Liver (tissue), 9 donors: ENCODE data around the gene AKT2. TPM values are rescaled to one million over a fixed set of nuclear protein-coding genes. Genes with fewer than 3 reads are reported as not detected.

ENCODE experiments used
- DNase-seq: peaks from one replicate; pipeline ENCODE4 v3.0.0-alpha.2; 2017; ENCODE audit warnings: low spot score
- H3K27ac ChIP-seq, 2 donors: one replicate each; pipeline ENCODE4 v1.7.0; 2013; ENCODE audit warnings: inconsistent platforms in 2 of 2, low read length in 2 of 2, control low read depth in 1 of 2, low read depth in 1 of 2, mild to moderate bottlenecking in 1 of 2
- H3K27me3 ChIP-seq, 4 donors: one replicate each; pipeline versions ENCODE4 v1.6.1 to v1.7.0; 2013; ENCODE audit warnings: low read length in 3 of 4, inconsistent platforms in 1 of 4, mild to moderate bottlenecking in 1 of 4, moderate library complexity in 1 of 4; ENCODE audit not compliant: control insufficient read depth in 4 of 4, insufficient read depth in 4 of 4
- H3K36me3 ChIP-seq, 4 donors: one replicate each; pipeline versions ENCODE4 v1.6.1 to v1.7.0; 2013; ENCODE audit warnings: low read length in 3 of 4, mild to moderate bottlenecking in 3 of 4, low read depth in 1 of 4, moderate library complexity in 1 of 4; ENCODE audit not compliant: control insufficient read depth in 4 of 4, insufficient read depth in 3 of 4
- H3K4me1 ChIP-seq, 4 donors: one replicate each; pipeline versions ENCODE4 v1.6.1 to v1.7.0; 2013; ENCODE audit warnings: low read length in 3 of 4, mild to moderate bottlenecking in 3 of 4, moderate library complexity in 1 of 4; ENCODE audit not compliant: control insufficient read depth in 4 of 4, insufficient read depth in 4 of 4
- H3K4me3 ChIP-seq, 3 donors: one replicate each; pipeline versions ENCODE4 v1.6.1 to v1.7.0; 2013; ENCODE audit warnings: low read length in 3 of 3, control low read depth in 1 of 3, low read depth in 1 of 3, mild to moderate bottlenecking in 1 of 3
- H3K9ac ChIP-seq, 2 donors: one replicate each; pipeline ENCODE4 v1.7.0; 2013; ENCODE audit warnings: low read length in 2 of 2, mild to moderate bottlenecking in 2 of 2, moderate library complexity in 2 of 2, control low read depth in 1 of 2, low read depth in 1 of 2
- H3K9me3 ChIP-seq, 4 donors: one replicate each; pipeline versions ENCODE4 v1.6.1 to v1.7.0; 2013; ENCODE audit warnings: low read length in 3 of 4; ENCODE audit not compliant: control insufficient read depth in 4 of 4
- ATF3 ChIP-seq: IDR thresholded peaks from 2 replicates; pipeline ENCODE4 v1.6.1; 2016; ENCODE audit warnings: antibody characterized with exemption
- EGR1 ChIP-seq, 2 donors: IDR thresholded peaks; 2 replicates each; pipeline ENCODE4 v1.6.1; 2016 to 2018; ENCODE audit warnings: antibody characterized with exemption in 2 of 2, low read depth in 2 of 2
- FOXA1 ChIP-seq: IDR thresholded peaks from 2 replicates; pipeline ENCODE4 v1.6.1; 2016; ENCODE audit warnings: antibody characterized with exemption
- FOXA2 ChIP-seq: IDR thresholded peaks from 2 replicates; pipeline ENCODE4 v1.6.1; 2016; ENCODE audit warnings: antibody characterized with exemption
- GABPA ChIP-seq, 2 donors: IDR thresholded peaks in 1 of 2; conservative IDR thresholded peaks in 1 of 2; 2 replicates each; pipeline ENCODE4 v1.6.1; 2016; ENCODE audit warnings: antibody characterized with exemption in 2 of 2, mild to moderate bottlenecking in 1 of 2, moderate library complexity in 1 of 2
- HNF4G ChIP-seq: IDR thresholded peaks from 2 replicates; pipeline ENCODE4 v1.6.1; 2016; ENCODE audit warnings: antibody characterized with exemption
- NR2F2 ChIP-seq: IDR thresholded peaks from 2 replicates; pipeline ENCODE4 v1.6.1; 2016; ENCODE audit warnings: antibody characterized with exemption
- RAD21 ChIP-seq, 2 donors: IDR thresholded peaks; 2 replicates each; pipeline ENCODE4 v1.6.1; 2016; ENCODE audit warnings: antibody characterized with exemption in 2 of 2, mild to moderate bottlenecking in 2 of 2
- RXRA ChIP-seq, 2 donors: IDR thresholded peaks; 2 replicates each; pipeline ENCODE4 v1.6.1; 2017 to 2018; ENCODE audit warnings: antibody characterized with exemption in 2 of 2, mild to moderate bottlenecking in 1 of 2
- SP1 ChIP-seq: IDR thresholded peaks from 2 replicates; pipeline ENCODE4 v1.6.1; 2018; ENCODE audit warnings: antibody characterized with exemption, mild to moderate bottlenecking
- TAF1 ChIP-seq: conservative IDR thresholded peaks from 2 replicates; pipeline ENCODE4 v1.6.1; 2016; ENCODE audit warnings: antibody characterized with exemption, mild to moderate bottlenecking
- YY1 ChIP-seq: IDR thresholded peaks from 2 replicates; pipeline ENCODE4 v1.6.1; 2016; ENCODE audit warnings: antibody characterized with exemption, mild to moderate bottlenecking
- ZBTB33 ChIP-seq: IDR thresholded peaks from 2 replicates; pipeline ENCODE4 v1.6.1; 2016; ENCODE audit warnings: antibody characterized with exemption
- WGBS: extraction: QIAGEN DNeasy Blood & Tissue Kit; methylation state at CpG from one replicate; pipeline ENCODE4 v1.1.7; 2013; 5-methylcytosine and 5-hydroxymethylcytosine counted together
- polyA plus RNA-seq, 2 donors: library from polyadenylated mRNA; stranded (reverse) in 1 of 2; unstranded in 1 of 2; fragments of 200-250 nt in 1 of 2; fragments of >200 nt in 1 of 2; fragmentation: Nextera tagmentation in 1 of 2; extraction: Ambion mirVana in 1 of 2; gene quantifications; one replicate each; pipeline versions ENCODE4 v1.2.1 to v1.2.3, GENCODE V29; 2013 to 2015
- total RNA-seq, 2 donors: library from RNA; depleted of rRNA; stranded (reverse); fragments of >200 nt; gene quantifications; one replicate each; pipeline ENCODE4 v1.2.3, GENCODE V29; 2014
- TF ChIP-seq, protein P1 (sequence below): fragments of 150-350 bp; IDR thresholded peaks from 2 replicates; pipeline ENCODE4 v1.5.1; 2017; ENCODE audit warnings: improper control_type of control experiment, low read depth, low read length; ENCODE audit not compliant: missing input control
- donor health status: healthy.
- donor health status: healthy.
- donor health status: healthy.
- donor health status: healthy.
- donor health status: healthy.

Gene AKT2
- total and polyA plus RNA-seq, 4 donors = 23.2 to 110 (median 60.4) TPM

- H3K9me3 ChIP-seq = no peaks in the 10 kb centered on the region
- no peaks in the 10 kb centered on the region for H3K4me1 ChIP-seq
- WGBS = 93% methylated on average over 13 of the region's 13 CpGs
- DNase-seq = no peak
- no peaks in the 10 kb centered on the region for H3K27me3 ChIP-seq
- TF ChIP-seq TAF1 (no peak), NR2F2 (no peak), FOXA1 (no peak), HNF4G (no peak), FOXA2 (no peak)
- no peak overlapping the region for H3K9ac ChIP-seq
- peaks cover 16 to 68% (median 35%) of the 10 kb centered on the region in 4 donors for H3K36me3 ChIP-seq
- H3K27ac ChIP-seq = no peak overlapping the region
- H3K4me3 ChIP-seq = no peak overlapping the region
These were observed 38.6 kb upstream of the AKT2 start for GRCh38 chr19:40323705-40324104.

GRCh38 chr19:40322951-40323615, 37.9 kb upstream of the AKT2 start:
- Histone ChIP-seq H3K27me3 (no peaks in the 10 kb centered on the region), H3K9ac (no peak overlapping the region), H3K27ac (no peak overlapping the region), H3K4me3 (no peak overlapping the region), H3K9me3 (no peaks in the 10 kb centered on the region), H3K4me1 (no peaks in the 10 kb centered on the region), H3K36me3 (peaks cover 13 to 61% (median 32%) of the 10 kb centered on the region in 4 donors)
- TF ChIP-seq SP1 = no peak
- no peak for TF ChIP-seq RXRA (IDR thresholded peaks at IDR 0.05)
- TF ChIP-seq TAF1 = no peak
- TF ChIP-seq RAD21 (IDR thresholded peaks at IDR 0.05) = no peak
- TF ChIP-seq, protein P1, sequence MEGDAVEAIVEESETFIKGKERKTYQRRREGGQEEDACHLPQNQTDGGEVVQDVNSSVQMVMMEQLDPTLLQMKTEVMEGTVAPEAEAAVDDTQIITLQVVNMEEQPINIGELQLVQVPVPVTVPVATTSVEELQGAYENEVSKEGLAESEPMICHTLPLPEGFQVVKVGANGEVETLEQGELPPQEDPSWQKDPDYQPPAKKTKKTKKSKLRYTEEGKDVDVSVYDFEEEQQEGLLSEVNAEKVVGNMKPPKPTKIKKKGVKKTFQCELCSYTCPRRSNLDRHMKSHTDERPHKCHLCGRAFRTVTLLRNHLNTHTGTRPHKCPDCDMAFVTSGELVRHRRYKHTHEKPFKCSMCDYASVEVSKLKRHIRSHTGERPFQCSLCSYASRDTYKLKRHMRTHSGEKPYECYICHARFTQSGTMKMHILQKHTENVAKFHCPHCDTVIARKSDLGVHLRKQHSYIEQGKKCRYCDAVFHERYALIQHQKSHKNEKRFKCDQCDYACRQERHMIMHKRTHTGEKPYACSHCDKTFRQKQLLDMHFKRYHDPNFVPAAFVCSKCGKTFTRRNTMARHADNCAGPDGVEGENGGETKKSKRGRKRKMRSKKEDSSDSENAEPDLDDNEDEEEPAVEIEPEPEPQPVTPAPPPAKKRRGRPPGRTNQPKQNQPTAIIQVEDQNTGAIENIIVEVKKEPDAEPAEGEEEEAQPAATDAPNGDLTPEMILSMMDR = no peak
- 96% methylated on average over 15 of the region's 15 CpGs for WGBS
- DNase-seq = no peak

DNA sequence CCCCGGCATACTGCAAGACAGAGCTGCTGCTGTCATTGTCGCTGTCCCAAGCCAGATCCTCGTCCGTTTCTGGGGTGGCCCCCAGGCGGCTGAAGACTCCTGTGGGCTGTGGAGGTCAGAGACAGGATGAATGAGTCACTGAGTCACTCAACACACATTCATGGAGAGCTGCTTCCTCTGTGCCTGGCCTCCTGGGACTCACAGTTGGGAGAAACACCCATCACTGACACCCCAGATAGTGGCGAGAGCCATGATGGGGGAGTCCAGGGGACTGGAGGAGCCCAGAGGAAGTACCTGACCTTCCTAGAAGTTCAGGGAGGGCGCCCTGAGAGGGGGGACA, 37.1 kb upstream of the AKT2 start:
- Histone ChIP-seq H3K4me1 (no peaks in the 10 kb centered on the region), H3K4me3 (no peak overlapping the region), H3K9me3 (no peaks in the 10 kb centered on the region), H3K36me3 (peaks cover 11 to 53% (median 27%) of the 10 kb centered on the region in 4 donors), H3K9ac (no peak overlapping the region), H3K27ac (no peak overlapping the region), H3K27me3 (no peaks in the 10 kb centered on the region)
- no peak for TF ChIP-seq RAD21 (IDR thresholded peaks at IDR 0.05)
- TF ChIP-seq SP1 = no peak
- no peak for TF ChIP-seq ATF3
- no peak for TF ChIP-seq TAF1
- no peak for TF ChIP-seq FOXA2
- no peak for TF ChIP-seq YY1
- TF ChIP-seq EGR1 (IDR thresholded peaks at IDR 0.05; ENCODE audit: low read depth in 2 of 2) = no peak
- TF ChIP-seq RXRA (IDR thresholded peaks at IDR 0.05) = no peak
- no peak for TF ChIP-seq GABPA (IDR thresholded peaks at IDR 0.05 in 1 of 2, conservative IDR thresholded peaks at IDR 0.05 in 1 of 2)
- TF ChIP-seq ZBTB33 = no peak
- DNase-seq = no peak
- 95% methylated on average over 7 of the region's 7 CpGs for WGBS
